ENCODE measurements around the gene HADHA.
A peak's percentile ranks its signal among the peaks of the same experiment; 100 is the strongest.

Gene HADHA

GRCh38 chr2:26190369-26190768 lies 54.1 kb downstream of the HADHA start:
- H3K9me3 Mint-ChIP-seq: no peaks in the 10 kb centered on the region
- no peak overlapping the region for H3K4me3 Mint-ChIP-seq
- no peaks in the 10 kb centered on the region for H3K27me3 Mint-ChIP-seq
- H3K4me1 Mint-ChIP-seq (ENCODE audit: low read depth): peaks cover 24% of the 10 kb centered on the region
- H3K36me3 Mint-ChIP-seq (ENCODE audit: low read depth): peaks cover 63% of the 10 kb centered on the region
- DNase-seq: no peak
- H3K27ac Mint-ChIP-seq: peak overlapping the region; percentile 61

GRCh38 chr2:26189751-26190150 lies 54.7 kb downstream of the HADHA start:
- H3K36me3 Mint-ChIP-seq (ENCODE audit: low read depth): peaks cover 57% of the 10 kb centered on the region
- no peaks in the 10 kb centered on the region for H3K27me3 Mint-ChIP-seq
- DNase-seq: no peak
- H3K4me1 Mint-ChIP-seq (ENCODE audit: low read depth): peaks cover 27% of the 10 kb centered on the region
- peak overlapping the region; percentile 5 for H3K27ac Mint-ChIP-seq
- H3K4me3 Mint-ChIP-seq: no peak overlapping the region
- H3K9me3 Mint-ChIP-seq: no peaks in the 10 kb centered on the region

- Mint-ChIP-seq H3K4me1 (ENCODE audit: low read depth) (peaks cover 24% of the 10 kb centered on the region), H3K9me3 (no peaks in the 10 kb centered on the region), H3K27ac (peak overlapping the region; percentile 5), H3K27me3 (no peaks in the 10 kb centered on the region), H3K4me3 (no peak overlapping the region), H3K36me3 (ENCODE audit: low read depth) (peaks cover 51% of the 10 kb centered on the region)
- no peak for DNase-seq
These were observed 55.3 kb downstream of the HADHA start for GRCh38 chr2:26189123-26189522.

GRCh38 chr2:26187537-26188104 lies 56.8 kb downstream of the HADHA start:
- H3K4me3 Mint-ChIP-seq: no peak overlapping the region
- peaks cover 36% of the 10 kb centered on the region for H3K36me3 Mint-ChIP-seq (ENCODE audit: low read depth)
- H3K27me3 Mint-ChIP-seq: no peaks in the 10 kb centered on the region
- H3K9me3 Mint-ChIP-seq: no peaks in the 10 kb centered on the region
- peaks cover 19% of the 10 kb centered on the region for H3K4me1 Mint-ChIP-seq (ENCODE audit: low read depth)
- H3K27ac Mint-ChIP-seq: no peak overlapping the region
- DNase-seq: no peak

GRCh38 chr2:26187114-26187513 lies 57.3 kb downstream of the HADHA start:
- H3K4me3 Mint-ChIP-seq: no peak overlapping the region
- H3K9me3 Mint-ChIP-seq: no peaks in the 10 kb centered on the region
- H3K4me1 Mint-ChIP-seq (ENCODE audit: low read depth): peaks cover 19% of the 10 kb centered on the region

GRCh38 chr2:26185954-26186770 lies 58.3 kb downstream of the HADHA start:
- Mint-ChIP-seq H3K27me3 (peaks cover 4% of the 10 kb centered on the region), H3K9me3 (no peaks in the 10 kb centered on the region), H3K36me3 (ENCODE audit: low read depth) (peaks cover 22% of the 10 kb centered on the region), H3K4me1 (ENCODE audit: low read depth) (peaks cover 19% of the 10 kb centered on the region), H3K4me3 (peak overlapping the region; percentile 79), H3K27ac (no peak overlapping the region)
- DNase-seq: no peak

More at GRCh38 chr2:26187114-26187513, 57.3 kb downstream of the HADHA start:
- H3K27ac Mint-ChIP-seq: peak overlapping the region; percentile 79
- DNase-seq: no peak
- no peaks in the 10 kb centered on the region for H3K27me3 Mint-ChIP-seq
- peaks cover 31% of the 10 kb centered on the region for H3K36me3 Mint-ChIP-seq (ENCODE audit: low read depth)

- Mint-ChIP-seq H3K4me3 (peak overlapping the region; percentile 79), H3K4me1 (ENCODE audit: low read depth) (peaks cover 19% of the 10 kb centered on the region), H3K9me3 (no peaks in the 10 kb centered on the region), H3K27me3 (peaks cover 11% of the 10 kb centered on the region), H3K36me3 (ENCODE audit: low read depth) (peaks cover 14% of the 10 kb centered on the region), H3K27ac (peak overlapping the region; percentile 50)
- DNase-seq: no peak
These were observed 59.0 kb downstream of the HADHA start for GRCh38 chr2:26185304-26185928.

- Mint-ChIP-seq H3K9me3 (no peaks in the 10 kb centered on the region), H3K27me3 (peaks cover 16% of the 10 kb centered on the region), H3K4me3 (peak overlapping the region; percentile 79), H3K27ac (peak overlapping the region; percentile 50), H3K36me3 (ENCODE audit: low read depth) (peaks cover 9% of the 10 kb centered on the region), H3K4me1 (ENCODE audit: low read depth) (peaks cover 22% of the 10 kb centered on the region)
- peak; percentile 90 for DNase-seq
These were observed 59.7 kb downstream of the HADHA start for GRCh38 chr2:26184555-26185303.

- peak overlapping the region; percentile 3 for H3K27ac Mint-ChIP-seq
- peak overlapping the region; percentile 51 for H3K4me3 Mint-ChIP-seq
- H3K36me3 Mint-ChIP-seq (ENCODE audit: low read depth): peaks cover 5% of the 10 kb centered on the region
- H3K9me3 Mint-ChIP-seq: no peaks in the 10 kb centered on the region
- H3K27me3 Mint-ChIP-seq: peaks cover 21% of the 10 kb centered on the region
- H3K4me1 Mint-ChIP-seq (ENCODE audit: low read depth): peaks cover 26% of the 10 kb centered on the region
- no peak for DNase-seq
These were observed 60.3 kb downstream of the HADHA start for GRCh38 chr2:26184121-26184520.

GRCh38 chr2:26182887-26183630 lies 61.4 kb downstream of the HADHA start:
- DNase-seq: no peak
- H3K27ac Mint-ChIP-seq: no peak overlapping the region
- no peak overlapping the region for H3K4me3 Mint-ChIP-seq
- peaks cover 29% of the 10 kb centered on the region for H3K27me3 Mint-ChIP-seq
- H3K36me3 Mint-ChIP-seq (ENCODE audit: low read depth): no peaks in the 10 kb centered on the region
- no peaks in the 10 kb centered on the region for H3K9me3 Mint-ChIP-seq
- peaks cover 28% of the 10 kb centered on the region for H3K4me1 Mint-ChIP-seq (ENCODE audit: low read depth)

GRCh38 chr2:26182441-26182840 lies 62.0 kb downstream of the HADHA start:
- peaks cover 34% of the 10 kb centered on the region for H3K27me3 Mint-ChIP-seq
- no peak for DNase-seq
- H3K4me1 Mint-ChIP-seq (ENCODE audit: low read depth): peaks cover 28% of the 10 kb centered on the region
- no peaks in the 10 kb centered on the region for H3K36me3 Mint-ChIP-seq (ENCODE audit: low read depth)
- H3K4me3 Mint-ChIP-seq: no peak overlapping the region
- no peaks in the 10 kb centered on the region for H3K9me3 Mint-ChIP-seq
- no peak overlapping the region for H3K27ac Mint-ChIP-seq

GRCh38 chr2:26179446-26179913 lies 65.0 kb downstream of the HADHA start:
- peak overlapping the region; percentile 49 for H3K4me3 Mint-ChIP-seq
- H3K36me3 Mint-ChIP-seq (ENCODE audit: low read depth): no peaks in the 10 kb centered on the region
- H3K27ac Mint-ChIP-seq: no peak overlapping the region
- no peak for DNase-seq
- peaks cover 50% of the 10 kb centered on the region for H3K27me3 Mint-ChIP-seq
- peaks cover 15% of the 10 kb centered on the region for H3K4me1 Mint-ChIP-seq (ENCODE audit: low read depth)
- H3K9me3 Mint-ChIP-seq: no peaks in the 10 kb centered on the region

GRCh38 chr2:26178746-26179436 lies 65.5 kb downstream of the HADHA start:
- Mint-ChIP-seq H3K27ac (no peak overlapping the region), H3K4me1 (ENCODE audit: low read depth) (peaks cover 17% of the 10 kb centered on the region), H3K4me3 (peak overlapping the region; percentile 49), H3K27me3 (peaks cover 56% of the 10 kb centered on the region), H3K9me3 (no peaks in the 10 kb centered on the region), H3K36me3 (ENCODE audit: low read depth) (no peaks in the 10 kb centered on the region)
- no peak for DNase-seq
